DMS153 (cell line): ENCODE measurements around the gene DCAF4.

Source experiments
- DNase-seq: peaks from one replicate; lab custom pipeline; 2025; lab: John Stamatoyannopoulos, UW

Gene DCAF4

GRCh38 chr14:72926292-72927028 lies at the start of gene DCAF4:
TSS of gene DCAF4 (plus strand) at chr14:72926464. CDS start at chr14:72937979, 11,515 bp downstream.
- peak; percentile 95 for DNase-seq

GRCh38 chr14:72876710-72877063 lies 49.6 kb upstream of the DCAF4 start:
- DNase-seq: no peak

DNA sequence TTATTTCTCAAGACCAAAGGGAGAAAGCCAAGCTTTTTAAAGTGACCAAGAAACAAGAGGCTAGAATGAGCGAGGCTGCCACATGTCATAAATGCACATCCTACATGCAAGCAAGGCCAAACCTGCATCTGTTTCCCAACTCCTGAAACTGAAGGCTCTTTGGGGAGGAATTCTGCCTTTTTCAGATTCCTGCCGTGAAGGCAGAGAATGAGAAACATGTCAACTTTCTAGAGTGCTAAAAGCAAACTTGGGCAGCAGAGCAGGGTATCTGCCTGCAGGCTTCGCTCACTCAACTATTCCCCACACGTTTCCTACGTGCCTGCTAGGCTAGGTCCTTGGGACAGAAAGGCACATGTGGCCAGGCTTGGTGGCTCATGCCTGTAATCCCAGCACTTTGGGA lies 47.5 kb upstream of the DCAF4 start:
- DNase-seq: no peak

DNA sequence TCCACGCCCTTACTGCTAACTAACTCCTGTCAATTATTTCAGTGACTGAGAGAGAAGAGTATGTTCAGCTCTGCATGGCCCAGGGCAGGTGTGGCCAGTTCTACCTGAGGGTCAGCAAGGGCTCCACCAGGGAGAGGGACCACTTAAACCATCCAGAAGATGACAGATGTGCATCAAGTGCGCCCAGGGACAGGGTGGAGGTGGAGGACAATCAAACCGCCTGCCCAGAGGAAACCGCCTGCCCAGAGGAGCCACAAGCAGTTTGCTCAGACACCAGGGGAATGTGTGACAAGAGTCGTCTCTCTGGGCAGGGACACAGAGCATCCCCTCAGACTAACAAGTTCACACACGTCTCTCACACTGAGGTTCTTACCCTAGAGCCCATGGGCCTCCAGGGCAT lies 46.8 kb upstream of the DCAF4 start:
- no peak for DNase-seq

GRCh38 chr14:72880164-72880563 lies 46.1 kb upstream of the DCAF4 start:
- no peak for DNase-seq

GRCh38 chr14:72880820-72881219 lies 45.4 kb upstream of the DCAF4 start:
- no peak for DNase-seq

DNA sequence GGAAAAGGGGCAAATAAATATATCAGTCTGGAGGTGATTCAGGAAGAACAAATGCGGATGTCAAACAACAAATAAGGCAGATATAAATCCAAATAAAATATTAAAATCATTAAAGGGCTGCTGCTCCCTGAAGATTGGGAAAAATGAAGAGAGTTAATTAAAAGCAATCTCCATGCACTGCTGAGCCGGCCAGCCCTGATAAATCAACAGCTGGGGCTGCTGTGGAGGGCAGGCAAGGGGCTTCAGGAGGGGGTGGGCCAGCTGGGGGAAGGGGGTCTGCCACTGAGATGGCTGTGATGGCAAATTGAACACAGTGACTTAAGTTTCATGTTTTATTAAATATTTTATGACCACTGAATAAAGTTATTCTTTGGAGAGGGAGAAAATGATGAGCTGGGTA lies 44.7 kb upstream of the DCAF4 start:
- no peak for DNase-seq

GRCh38 chr14:72882047-72882446 lies 44.2 kb upstream of the DCAF4 start:
- no peak for DNase-seq

DNA sequence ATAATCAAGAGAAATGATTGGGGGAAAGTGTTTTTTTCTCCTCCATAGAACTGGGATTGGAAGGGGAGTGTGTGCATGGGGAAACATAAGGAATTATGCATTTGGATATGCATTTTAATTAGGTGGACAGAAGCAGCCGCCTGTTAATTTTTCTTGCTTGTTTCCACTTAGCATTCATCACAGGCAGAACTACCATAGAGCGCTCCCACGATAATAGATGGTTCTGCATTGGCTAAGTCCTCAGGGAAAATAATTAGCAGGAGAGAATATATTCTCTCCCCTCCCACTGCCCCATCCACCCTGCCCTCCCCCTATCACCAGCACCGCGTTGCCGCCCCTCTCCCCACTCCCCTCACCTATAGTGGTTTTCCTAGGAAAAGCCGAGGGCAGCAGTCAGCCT lies 43.8 kb upstream of the DCAF4 start:
- DNase-seq: no peak

DNA sequence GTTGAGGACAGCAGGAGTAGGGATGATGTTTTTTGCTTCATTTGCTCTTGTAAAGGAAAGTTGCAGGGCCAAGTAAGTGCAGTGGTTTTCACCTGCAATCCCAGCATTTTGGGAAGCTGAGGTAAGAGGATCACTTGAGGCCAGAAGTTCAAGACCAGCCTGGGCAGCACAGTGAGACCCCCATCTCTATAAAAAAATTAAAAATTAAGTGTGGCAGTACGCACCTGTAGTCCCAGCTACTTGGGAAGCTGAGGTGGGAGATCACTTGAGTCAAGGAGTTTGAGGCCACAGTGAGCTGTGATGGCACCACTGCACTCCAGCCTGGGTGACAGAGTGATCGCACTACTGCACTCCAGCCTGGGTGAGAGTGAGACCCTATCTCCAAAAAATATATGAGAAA lies 43.2 kb upstream of the DCAF4 start:
- DNase-seq: no peak

GRCh38 chr14:72883961-72884360 lies 42.3 kb upstream of the DCAF4 start:
- no peak for DNase-seq

GRCh38 chr14:72884386-72884785 lies 41.9 kb upstream of the DCAF4 start:
- no peak for DNase-seq

- no peak for DNase-seq
Observed at GRCh38 chr14:72887514-72887913, 38.8 kb upstream of the DCAF4 start.

DNA sequence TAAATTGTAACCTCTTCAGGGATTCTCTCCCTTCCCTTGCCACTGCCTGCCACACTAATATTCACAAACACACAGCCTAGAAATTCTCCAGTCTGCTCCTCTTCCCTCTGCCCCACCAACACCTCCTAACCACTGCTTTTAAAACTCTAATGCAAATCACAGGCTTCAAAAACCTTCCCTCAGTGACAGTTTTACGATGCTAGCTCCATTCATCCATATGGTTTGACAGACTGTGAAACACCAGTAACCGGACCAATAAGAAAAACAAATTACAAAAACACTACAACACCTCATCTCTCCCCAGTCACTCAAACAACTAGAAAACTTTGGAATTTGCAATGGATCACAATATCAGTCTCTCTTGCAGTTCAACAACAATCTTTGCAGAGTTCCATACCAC lies 38.1 kb upstream of the DCAF4 start:
- no peak for DNase-seq

- no peak for DNase-seq
Observed at GRCh38 chr14:72888636-72889201, 37.5 kb upstream of the DCAF4 start.

GRCh38 chr14:72889366-72889765 lies 36.9 kb upstream of the DCAF4 start:
- no peak for DNase-seq

DNA sequence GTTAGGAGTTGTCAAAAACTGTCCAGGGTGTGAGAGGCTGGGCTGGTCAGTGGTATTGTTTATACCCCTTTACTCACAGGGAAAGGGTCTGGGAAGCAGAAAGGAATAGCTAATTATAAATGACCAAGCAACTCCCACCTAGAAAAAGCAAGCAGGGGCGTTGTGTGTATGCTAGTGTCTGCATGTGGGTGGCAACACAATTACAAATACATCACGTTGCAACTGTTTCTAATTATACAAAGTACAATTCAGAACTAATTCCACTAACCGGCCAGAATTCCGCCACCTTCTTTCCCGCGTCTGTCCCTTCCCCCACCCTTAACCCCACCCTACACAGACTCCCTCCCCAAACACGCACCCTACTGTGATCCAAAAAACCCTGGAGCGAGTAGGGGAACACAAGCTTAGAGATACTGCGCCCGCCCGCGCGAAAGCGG lies 34.6 kb upstream of the DCAF4 start:
- no peak for DNase-seq

DNA sequence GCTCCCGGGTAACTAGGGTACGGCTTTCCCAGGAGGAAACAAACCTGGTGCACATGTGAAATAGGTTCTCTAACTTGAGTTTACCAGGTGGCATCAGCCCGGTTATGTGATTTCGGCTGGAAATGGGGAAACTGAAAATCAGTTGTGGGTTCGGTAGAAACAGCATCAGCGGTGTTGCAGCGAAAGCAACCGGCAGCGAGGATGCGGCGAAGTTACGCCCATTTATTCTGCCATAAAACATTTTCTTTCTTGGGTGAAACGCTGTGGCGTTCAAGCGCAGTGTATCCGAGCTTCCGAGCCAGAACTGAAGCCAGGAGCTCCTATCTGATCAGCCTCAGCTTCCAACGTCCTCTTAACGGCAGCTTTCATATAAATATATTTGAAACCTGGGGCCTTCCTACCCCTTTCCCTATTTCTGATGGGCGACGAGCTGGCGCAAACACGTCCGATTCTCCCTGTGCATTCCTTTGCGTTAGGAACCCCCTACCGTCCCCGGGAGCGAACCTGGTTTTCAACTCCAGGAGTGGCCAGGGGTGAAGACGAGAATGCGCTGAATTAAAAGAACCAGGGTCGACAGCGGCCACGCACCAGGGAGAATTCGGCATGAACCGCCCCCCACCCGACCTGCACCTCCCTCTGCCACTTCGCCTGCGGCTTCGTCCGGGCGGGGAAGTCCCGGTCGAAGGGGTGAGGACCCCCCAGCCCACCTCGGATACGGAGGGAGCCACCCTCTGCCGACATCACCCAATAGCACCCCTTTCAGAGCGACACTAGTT lies 34.0 kb upstream of the DCAF4 start:
- DNase-seq: no peak

- no peak for DNase-seq
Observed at GRCh38 chr14:72892879-72893635, 33.2 kb upstream of the DCAF4 start.

GRCh38 chr14:72893636-72894322 lies 32.5 kb upstream of the DCAF4 start, which contains the start of gene DPF3:
TSS of gene DPF3 (minus strand) at chr14:72894101. CDS start at chr14:72894088, 13 bp downstream.
- peak; percentile 58 for DNase-seq

- no peak for DNase-seq
Observed at GRCh38 chr14:72894323-72894622, 32.0 kb upstream of the DCAF4 start.
